ENCODE measurements around the gene GFM2.
"Not testable (repeated sequence)": the region's sequence is repeated elsewhere in the genome, so short reads cannot be mapped to it uniquely, and the experiment has no call there.

GFM2 gene, protein sequence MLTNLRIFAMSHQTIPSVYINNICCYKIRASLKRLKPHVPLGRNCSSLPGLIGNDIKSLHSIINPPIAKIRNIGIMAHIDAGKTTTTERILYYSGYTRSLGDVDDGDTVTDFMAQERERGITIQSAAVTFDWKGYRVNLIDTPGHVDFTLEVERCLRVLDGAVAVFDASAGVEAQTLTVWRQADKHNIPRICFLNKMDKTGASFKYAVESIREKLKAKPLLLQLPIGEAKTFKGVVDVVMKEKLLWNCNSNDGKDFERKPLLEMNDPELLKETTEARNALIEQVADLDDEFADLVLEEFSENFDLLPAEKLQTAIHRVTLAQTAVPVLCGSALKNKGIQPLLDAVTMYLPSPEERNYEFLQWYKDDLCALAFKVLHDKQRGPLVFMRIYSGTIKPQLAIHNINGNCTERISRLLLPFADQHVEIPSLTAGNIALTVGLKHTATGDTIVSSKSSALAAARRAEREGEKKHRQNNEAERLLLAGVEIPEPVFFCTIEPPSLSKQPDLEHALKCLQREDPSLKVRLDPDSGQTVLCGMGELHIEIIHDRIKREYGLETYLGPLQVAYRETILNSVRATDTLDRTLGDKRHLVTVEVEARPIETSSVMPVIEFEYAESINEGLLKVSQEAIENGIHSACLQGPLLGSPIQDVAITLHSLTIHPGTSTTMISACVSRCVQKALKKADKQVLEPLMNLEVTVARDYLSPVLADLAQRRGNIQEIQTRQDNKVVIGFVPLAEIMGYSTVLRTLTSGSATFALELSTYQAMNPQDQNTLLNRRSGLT

DNA sequence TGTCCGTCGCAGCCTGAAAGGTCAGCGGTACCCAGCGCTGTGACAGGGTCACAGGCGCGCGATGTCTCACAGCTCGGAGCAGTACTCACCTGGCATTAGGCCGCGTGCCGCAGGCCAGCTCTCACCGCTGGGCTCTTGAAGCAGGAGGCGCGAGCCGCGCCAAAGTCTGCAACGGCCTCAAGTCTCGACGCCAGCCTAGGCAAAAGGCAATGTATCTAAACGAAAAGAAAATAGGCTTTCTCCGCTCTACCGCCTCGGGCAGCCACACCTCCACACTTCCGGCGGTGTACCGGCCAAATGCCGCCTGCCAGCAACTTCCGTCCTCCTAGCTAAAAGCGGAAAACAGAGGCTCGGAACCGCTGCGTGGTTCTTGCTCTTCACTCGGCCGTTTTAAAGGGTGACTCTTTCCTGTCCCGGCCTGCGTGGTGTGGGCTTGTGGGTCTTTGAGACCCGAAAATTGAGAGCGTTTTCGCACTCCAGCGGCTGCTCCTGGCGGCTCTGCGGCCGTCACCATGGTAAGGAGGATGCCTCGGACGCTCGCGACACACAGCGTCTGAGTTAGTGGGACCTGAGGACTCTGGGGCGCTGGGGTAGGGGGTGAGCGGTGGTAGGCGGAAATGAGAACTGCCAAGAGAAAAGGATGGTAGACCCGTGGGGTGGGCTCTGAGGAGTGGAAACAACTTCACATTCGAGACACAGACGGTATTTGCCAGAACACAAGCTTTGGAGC lies at the start of gene GFM2, which contains the start of gene NSA2:
Gene GFM2, minus strand, starts transcription at position 269 of the 730 bp plus-strand sequence. CDS start 3,375 bp downstream, outside the sequence.
Gene NSA2, plus strand, starts transcription at position 401 of the 730 bp plus-strand sequence. Its CDS starts 112 bp downstream, at position 513.
- DNase-seq (ENCODE audit: low read depth in 2 of 3, low spot score in 2 of 3): peak; percentile 75 to 80 (median 79)

GRCh38 chr5:74810915-74811314 lies 44.0 kb upstream of the GFM2 start:
- DNase-seq (ENCODE audit: low read depth in 2 of 3, low spot score in 2 of 3): no peak

- DNase-seq (ENCODE audit: low read depth in 2 of 3, low spot score in 2 of 3): no peak
Measured at GRCh38 chr5:74801941-74802340, 35.0 kb upstream of the GFM2 start.

- DNase-seq (ENCODE audit: low read depth in 2 of 3, low spot score in 2 of 3): no peak
Measured at GRCh38 chr5:74801197-74801596, 34.3 kb upstream of the GFM2 start.

- no peak for DNase-seq (ENCODE audit: low read depth in 2 of 3, low spot score in 2 of 3)
Measured at GRCh38 chr5:74798977-74799911, 32.3 kb upstream of the GFM2 start.

GRCh38 chr5:74791669-74792068 lies 24.8 kb upstream of the GFM2 start:
- DNase-seq (ENCODE audit: low read depth in 2 of 3, low spot score in 2 of 3): not testable (repeated sequence)

DNA sequence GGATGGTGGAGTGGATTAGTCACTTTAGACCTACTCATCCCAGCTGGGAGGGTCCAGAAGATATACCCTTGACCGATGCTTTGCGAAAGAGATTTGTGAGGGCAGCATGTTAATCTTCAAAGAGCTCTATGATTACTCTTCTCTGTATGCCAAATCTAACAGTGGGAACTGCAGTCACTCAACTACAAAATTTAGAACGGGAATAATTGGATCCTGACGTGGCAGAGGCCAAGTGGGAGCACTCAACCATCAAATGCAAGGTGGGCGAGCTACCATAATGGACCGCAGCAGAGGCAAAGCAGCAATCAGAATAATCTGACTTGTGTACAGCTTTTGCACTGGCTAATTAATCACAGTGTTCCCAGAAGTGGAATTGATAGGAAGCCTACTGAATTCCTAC lies 20.5 kb upstream of the GFM2 start:
- no peak for DNase-seq (ENCODE audit: low read depth in 2 of 3, low spot score in 2 of 3)

GRCh38 chr5:74786851-74787250 lies 19.9 kb upstream of the GFM2 start:
- no peak for DNase-seq (ENCODE audit: low read depth in 2 of 3, low spot score in 2 of 3)

- no peak for DNase-seq (ENCODE audit: low read depth in 2 of 3, low spot score in 2 of 3)
Measured at GRCh38 chr5:74778609-74779008, 11.7 kb upstream of the GFM2 start.

GRCh38 chr5:74772359-74772758 lies 5.4 kb upstream of the GFM2 start:
- no peak for DNase-seq (ENCODE audit: low read depth in 2 of 3, low spot score in 2 of 3)

DNA sequence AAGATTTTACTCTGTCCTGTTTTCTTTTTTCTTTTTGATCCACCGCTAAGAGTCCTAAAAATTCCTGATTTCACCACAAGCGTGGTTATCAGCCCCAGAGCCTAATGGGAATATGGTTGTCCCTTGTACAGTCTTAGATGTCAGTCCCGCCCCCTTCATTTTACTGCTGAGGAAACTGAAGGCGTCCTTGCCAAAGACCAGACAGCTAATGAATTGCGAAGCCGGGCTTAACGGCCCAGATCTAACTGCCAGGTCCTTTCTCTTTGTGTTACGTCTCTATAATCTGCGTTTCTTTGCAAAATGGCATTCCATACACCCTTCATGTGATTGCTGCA lies 629 bp upstream of the GFM2 start:
- DNase-seq (ENCODE audit: low read depth in 2 of 3, low spot score in 2 of 3): no peak

DNA sequence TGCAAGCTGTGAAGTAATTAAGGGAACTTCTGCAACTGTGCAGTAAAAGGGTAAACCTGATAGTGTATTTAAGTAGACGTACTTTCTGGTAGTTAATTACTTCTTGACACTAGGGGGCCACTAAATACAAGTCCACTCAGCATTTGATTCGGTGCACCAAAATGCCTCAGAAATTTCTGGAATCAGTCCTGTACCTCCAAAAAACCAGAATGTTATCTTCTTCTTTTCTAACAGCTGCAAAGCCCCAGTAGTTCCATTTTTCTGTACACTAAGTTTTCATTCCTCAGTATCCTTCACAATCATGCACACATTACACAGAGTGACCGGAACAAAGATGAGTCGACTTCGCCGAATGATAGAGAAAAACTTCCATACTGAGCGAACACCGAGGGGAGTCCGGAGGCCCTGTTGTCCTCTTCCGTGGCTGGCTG lies 484 bp downstream of the GFM2 start:
- DNase-seq (ENCODE audit: low read depth in 2 of 3, low spot score in 2 of 3): no peak

DNA sequence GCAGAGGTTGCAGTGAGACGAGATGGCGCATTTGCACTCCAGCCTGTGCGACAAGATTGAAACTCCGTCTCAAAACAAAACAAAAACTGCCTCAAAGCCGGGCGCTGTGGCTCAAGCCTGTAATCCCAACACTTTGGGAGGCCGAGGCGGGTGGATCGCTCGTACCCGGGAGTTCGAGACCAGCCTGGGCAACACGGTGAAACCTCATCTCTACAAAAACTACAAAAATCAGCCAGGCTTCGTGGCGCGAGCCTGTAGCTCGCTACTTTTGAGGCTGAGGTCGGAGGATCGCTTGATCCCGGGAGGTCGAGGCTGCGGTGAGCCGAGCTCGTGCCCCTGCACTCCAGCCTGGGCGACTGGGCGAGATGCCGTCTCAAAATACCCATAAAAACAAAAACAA lies 988 bp downstream of the GFM2 start:
- no peak for DNase-seq (ENCODE audit: low read depth in 2 of 3, low spot score in 2 of 3)

- no peak for DNase-seq (ENCODE audit: low read depth in 2 of 3, low spot score in 2 of 3)
Measured at GRCh38 chr5:74765201-74765600, 1.7 kb downstream of the GFM2 start.

DNA sequence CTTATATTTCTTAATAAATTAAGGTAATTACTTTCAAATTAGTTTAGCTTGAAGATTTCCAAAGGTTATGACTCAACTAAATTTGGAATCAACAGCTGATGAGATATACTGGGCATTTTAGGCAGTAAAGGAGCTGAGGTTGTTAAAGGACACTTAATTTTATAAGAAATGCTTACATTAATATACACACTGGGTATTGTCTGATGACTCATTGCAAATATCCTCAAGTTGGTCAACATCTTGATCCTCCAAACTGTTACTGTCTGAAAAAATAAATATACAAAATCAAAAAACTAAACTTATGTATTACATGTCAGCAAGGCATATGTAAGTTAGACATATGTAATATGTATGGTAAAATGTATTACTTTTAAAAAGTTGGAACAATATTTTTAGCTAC lies 3.4 kb downstream of the GFM2 start:
- DNase-seq (ENCODE audit: low read depth in 2 of 3, low spot score in 2 of 3): no peak

DNA sequence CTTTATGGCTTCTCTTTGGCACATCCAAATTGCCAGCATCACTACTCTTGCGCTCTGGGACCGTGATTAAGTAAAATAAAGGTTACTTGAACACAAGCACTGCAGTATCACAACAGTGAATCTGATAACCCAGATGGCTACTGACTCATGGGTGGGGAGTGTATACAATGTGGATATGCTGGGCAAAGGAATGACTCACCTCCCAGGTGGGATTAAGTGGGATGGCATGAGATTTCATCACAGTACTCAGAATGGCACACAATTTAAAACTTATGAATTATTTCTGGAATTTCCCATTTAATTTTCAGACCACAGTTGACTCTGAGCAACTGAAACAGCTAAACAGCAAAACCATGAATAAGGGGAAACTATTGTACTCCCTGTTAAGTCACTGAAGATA lies 4.3 kb downstream of the GFM2 start:
- no peak for DNase-seq (ENCODE audit: low read depth in 2 of 3, low spot score in 2 of 3)

DNA sequence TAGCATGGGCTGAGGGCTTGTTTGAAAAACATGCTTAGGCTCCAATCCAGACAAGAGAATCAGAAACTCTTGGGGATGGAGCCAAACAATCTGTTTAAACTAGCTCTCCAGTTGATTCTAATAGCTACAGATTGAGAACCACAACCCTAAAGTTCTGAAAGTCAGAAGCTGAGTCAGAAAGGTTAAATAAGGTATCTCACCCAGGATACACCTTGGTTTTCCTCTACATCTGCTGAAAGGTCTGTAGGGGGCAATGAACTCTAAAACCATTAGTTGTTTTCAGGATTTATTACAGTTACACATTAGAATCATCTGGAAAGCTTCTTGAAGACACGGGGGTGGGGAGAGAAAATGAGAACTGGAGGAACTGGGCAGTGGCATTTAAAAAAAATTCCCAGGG lies 5.7 kb downstream of the GFM2 start:
- no peak for DNase-seq (ENCODE audit: low read depth in 2 of 3, low spot score in 2 of 3)

DNA sequence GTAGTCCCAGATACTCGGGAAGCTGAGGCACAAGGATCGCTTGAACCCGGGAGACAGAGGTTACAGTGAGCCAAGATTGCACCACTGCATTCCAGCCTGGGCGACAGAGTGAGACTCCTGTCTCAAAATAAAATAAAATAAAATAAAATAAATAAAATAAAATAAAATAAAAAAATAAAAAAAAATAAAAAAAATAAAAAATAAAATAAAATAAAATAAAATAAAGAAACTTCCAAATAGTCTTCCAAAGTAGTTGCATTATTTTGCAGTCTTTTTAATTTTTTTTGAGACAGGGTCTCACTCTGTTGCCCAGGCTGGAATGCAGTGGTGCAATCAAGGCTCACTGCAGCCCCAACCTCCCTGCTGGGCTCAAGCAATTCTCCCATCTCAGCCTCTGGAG lies 18.2 kb downstream of the GFM2 start:
- DNase-seq (ENCODE audit: low read depth in 2 of 3, low spot score in 2 of 3): not testable (repeated sequence)

DNA sequence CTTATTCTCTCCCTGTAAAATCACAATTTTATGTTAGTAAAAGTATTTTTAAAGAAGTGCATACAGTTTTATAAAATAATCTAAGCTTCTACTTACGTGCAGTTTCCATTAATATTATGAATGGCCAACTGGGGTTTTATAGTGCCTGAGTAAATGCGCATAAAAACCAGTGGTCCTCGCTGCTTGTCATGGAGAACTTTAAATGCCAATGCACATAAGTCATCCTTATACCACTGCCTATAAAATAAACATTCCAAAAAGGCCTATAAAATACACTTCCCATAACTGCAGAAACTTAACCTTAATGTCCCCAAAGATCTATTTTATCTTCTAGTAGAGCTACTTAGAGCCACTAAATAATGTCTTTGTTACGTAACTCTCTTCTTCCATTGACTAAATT lies 28.5 kb downstream of the GFM2 start:
- no peak for DNase-seq (ENCODE audit: low read depth in 2 of 3, low spot score in 2 of 3)

DNA sequence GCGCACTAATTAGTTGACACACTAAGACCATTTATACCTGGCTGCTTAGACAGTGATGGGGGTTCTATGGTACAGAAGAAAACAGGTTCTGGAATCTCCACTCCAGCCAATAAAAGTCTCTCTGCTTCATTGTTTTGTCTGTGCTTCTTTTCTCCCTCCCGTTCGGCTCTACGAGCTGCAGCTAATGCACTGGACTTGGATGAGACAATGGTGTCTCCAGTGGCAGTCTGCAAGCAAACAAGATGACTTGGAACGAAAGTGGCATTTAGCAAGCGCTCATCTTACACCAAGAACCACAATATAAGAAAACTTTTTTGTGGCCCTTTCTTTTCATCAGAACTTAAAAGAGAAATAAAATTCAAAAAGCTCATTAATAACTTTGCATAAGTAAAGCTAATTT lies 30.2 kb downstream of the GFM2 start:
- no peak for DNase-seq (ENCODE audit: low read depth in 2 of 3, low spot score in 2 of 3)

DNA sequence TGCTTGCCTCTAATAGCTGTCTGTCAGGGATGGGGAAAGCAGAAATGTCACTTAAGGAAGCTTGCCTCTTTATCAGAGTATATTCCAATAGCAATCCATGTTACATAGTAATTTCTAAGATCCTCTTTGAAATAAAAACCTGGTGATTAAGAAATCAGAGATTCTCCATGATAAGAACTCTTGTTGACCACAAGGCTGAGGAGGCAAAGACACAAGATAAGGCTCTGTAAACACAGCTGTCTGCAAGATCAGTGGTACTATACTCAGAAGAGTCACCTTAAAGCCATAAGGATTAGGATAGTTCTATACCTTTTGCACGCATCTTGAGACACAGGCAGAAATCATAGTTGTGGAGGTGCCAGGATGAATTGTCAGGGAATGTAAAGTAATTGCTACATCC lies 41.6 kb downstream of the GFM2 start:
- no peak for DNase-seq (ENCODE audit: low read depth in 2 of 3, low spot score in 2 of 3)
